ENCODE data around the gene CCDC182.

GRCh38 chr17:57752031-57752905 is 7.2 kb upstream of the CCDC182 start:
- TF ChIP-seq CTCF (IDR thresholded peaks at IDR 0.05) (no peak), EP300 (IDR thresholded peaks at IDR 0.05) (no peak)
